NCI-H748 treated with DMSO at 0.1 percent for 48 hours (cell line): ENCODE results near the gene HSPB2.
"Not testable (repeated sequence)": the region's sequence is repeated elsewhere in the genome, so short reads cannot be mapped to it uniquely, and the experiment has no call there.

Experiments used
- DNase-seq: peaks from one replicate; lab custom pipeline; 2025; lab: John Stamatoyannopoulos, UW

Gene HSPB2

GRCh38 chr11:111912535-111912934 lies at the start of gene HSPB2:
HSPB2 (plus strand) TSS chr11:111912734; CDS start chr11:111912830, 96 bp downstream.
- DNase-seq: no peak

- DNase-seq: no peak
Measured at GRCh38 chr11:111870113-111870512, 42.4 kb upstream of the HSPB2 start.

GRCh38 chr11:111870522-111870885 lies 42.0 kb upstream of the HSPB2 start:
- no peak for DNase-seq

- peak; percentile 29 for DNase-seq
Measured at GRCh38 chr11:111870886-111871692, 41.4 kb upstream of the HSPB2 start, which contains the start of gene ALG9. ALG9 (minus strand) TSS chr11:111871581; CDS start chr11:111871482, 99 bp downstream.

GRCh38 chr11:111871693-111872161 lies 40.8 kb upstream of the HSPB2 start:
- no peak for DNase-seq

- no peak for DNase-seq
Measured at GRCh38 chr11:111878385-111878848, 34.1 kb upstream of the HSPB2 start.

GRCh38 chr11:111878849-111879636 lies 33.5 kb upstream of the HSPB2 start, which contains the start of the genes CFAP68 and FDXACB1:
CFAP68 (plus strand) TSS chr11:111879541; CDS start chr11:111879561, 20 bp downstream.
FDXACB1 (minus strand) TSS chr11:111879165; CDS start chr11:111879132, 33 bp downstream.
- peak; percentile 85 for DNase-seq

- DNase-seq: no peak
Measured at GRCh38 chr11:111879637-111879960, 32.9 kb upstream of the HSPB2 start.

GRCh38 chr11:111882202-111882601 lies 30.3 kb upstream of the HSPB2 start:
- no peak for DNase-seq

- DNase-seq: not testable (repeated sequence)
Measured at GRCh38 chr11:111885053-111885452, 27.5 kb upstream of the HSPB2 start.

- no peak for DNase-seq
Measured at GRCh38 chr11:111886032-111886431, 26.5 kb upstream of the HSPB2 start.

GRCh38 chr11:111886844-111887243 lies 25.7 kb upstream of the HSPB2 start:
- no peak for DNase-seq

GRCh38 chr11:111905411-111905810 lies 7.1 kb upstream of the HSPB2 start:
- DNase-seq: no peak

- DNase-seq: no peak
Measured at GRCh38 chr11:111906680-111907079, 5.9 kb upstream of the HSPB2 start.

GRCh38 chr11:111908639-111909305 lies 3.8 kb upstream of the HSPB2 start:
- no peak for DNase-seq

GRCh38 chr11:111909378-111909777 lies 3.2 kb upstream of the HSPB2 start:
- DNase-seq: no peak

GRCh38 chr11:111910676-111911562 lies 1.6 kb upstream of the HSPB2 start:
- DNase-seq: no peak

GRCh38 chr11:111911563-111912401 lies 752 bp upstream of the HSPB2 start, which contains the start of gene CRYAB:
CRYAB (minus strand) TSS chr11:111911770; CDS start chr11:111911724, 46 bp downstream.
- no peak for DNase-seq

- no peak for DNase-seq
Measured at GRCh38 chr11:111913031-111913861, 712 bp downstream of the HSPB2 start.
